ENCODE data around the gene XRCC5.

Gene XRCC5

DNA sequence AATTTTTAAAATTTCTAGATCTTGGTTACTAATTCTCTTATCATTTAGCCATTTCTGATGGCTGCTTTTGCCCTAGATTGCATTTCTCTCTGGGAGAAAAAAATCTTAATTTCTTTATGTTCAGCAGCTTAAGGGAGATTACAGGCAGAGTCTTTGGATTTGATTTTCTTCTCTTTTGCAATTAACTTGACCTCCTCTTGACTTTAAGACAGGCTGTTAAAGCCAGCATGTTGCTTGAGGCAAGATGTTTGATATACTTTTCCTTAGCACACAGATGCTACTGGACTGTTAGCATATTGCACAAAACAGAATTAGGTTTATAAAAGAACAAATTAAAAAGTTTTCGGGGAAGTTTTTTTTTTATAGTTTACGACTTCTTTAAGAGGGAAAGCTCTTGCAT, 50.0 kb downstream of the XRCC5 start:
- DNase-seq (ENCODE audit: low read depth): no peak

DNA sequence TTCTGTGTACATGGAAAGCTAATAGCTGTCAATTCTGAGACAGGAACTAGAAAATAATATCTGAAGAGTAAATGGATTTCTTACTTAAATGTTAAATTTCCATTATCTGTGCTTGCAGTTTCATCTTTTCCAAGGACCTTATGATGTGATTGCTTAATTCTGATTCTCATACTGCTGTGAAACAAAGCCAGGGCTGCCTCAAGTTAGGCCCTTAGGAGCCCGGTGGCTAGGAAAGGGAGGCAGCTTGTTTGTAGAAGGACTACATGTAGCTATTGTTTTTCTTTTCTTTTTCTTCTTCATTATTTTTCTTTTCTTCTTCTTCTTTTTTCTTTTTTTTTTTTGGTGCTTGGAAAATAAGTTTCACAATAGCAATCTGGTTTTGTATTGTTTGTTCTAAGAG, 50.5 kb downstream of the XRCC5 start:
- no peak for DNase-seq (ENCODE audit: low read depth)

- no peak for DNase-seq (ENCODE audit: low read depth)
Observed at GRCh38 chr2:216160786-216161185, 51.6 kb downstream of the XRCC5 start.

GRCh38 chr2:216161967-216162366, 52.8 kb downstream of the XRCC5 start:
- no peak for DNase-seq (ENCODE audit: low read depth)

- DNase-seq (ENCODE audit: low read depth): no peak
Observed at GRCh38 chr2:216163518-216163917, 54.4 kb downstream of the XRCC5 start.

DNA sequence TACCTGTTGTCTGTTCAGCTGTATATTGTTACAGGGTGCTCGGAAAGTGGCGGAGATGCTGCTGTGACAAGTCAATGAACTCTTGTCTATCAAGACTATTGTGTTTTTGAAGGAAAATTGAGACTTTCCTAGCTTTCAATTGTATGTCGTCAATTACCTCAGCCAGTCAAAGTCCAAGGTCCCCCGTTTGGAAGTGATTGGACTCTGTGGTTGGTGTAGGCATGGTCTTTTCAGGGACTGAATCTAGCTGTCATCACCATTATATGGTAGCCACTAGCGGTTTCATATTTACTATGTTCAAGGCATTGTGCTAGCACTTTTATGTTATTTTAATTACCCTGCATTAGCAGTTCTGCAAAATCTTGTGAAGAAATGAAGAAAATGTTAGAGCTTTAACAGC, 54.9 kb downstream of the XRCC5 start:
- DNase-seq (ENCODE audit: low read depth): no peak

DNA sequence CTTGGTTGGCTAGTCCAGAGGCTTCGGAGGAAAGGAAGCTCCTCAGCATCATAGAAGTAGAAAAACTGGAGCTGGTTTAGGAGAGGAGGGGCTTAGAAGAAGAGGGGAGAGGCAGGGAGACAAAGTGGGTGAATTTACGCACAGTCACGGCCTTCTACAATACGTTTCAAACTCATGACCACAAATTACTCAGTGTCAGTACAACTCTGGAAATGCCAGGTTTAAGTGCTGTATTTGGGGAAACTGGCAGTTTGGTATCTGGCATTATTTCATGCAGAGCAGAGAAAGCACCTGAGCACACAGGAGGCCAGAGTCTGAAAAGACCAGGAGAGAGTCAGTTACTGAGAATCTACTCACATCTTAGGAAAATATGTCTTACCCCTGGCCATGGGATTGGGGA, 55.4 kb downstream of the XRCC5 start:
- DNase-seq (ENCODE audit: low read depth): no peak

GRCh38 chr2:216165711-216166110, 56.6 kb downstream of the XRCC5 start:
- no peak for DNase-seq (ENCODE audit: low read depth)

GRCh38 chr2:216169087-216169486, 59.9 kb downstream of the XRCC5 start:
- DNase-seq (ENCODE audit: low read depth): no peak

GRCh38 chr2:216170076-216170763, 61.1 kb downstream of the XRCC5 start:
- DNase-seq (ENCODE audit: low read depth): no peak

DNA sequence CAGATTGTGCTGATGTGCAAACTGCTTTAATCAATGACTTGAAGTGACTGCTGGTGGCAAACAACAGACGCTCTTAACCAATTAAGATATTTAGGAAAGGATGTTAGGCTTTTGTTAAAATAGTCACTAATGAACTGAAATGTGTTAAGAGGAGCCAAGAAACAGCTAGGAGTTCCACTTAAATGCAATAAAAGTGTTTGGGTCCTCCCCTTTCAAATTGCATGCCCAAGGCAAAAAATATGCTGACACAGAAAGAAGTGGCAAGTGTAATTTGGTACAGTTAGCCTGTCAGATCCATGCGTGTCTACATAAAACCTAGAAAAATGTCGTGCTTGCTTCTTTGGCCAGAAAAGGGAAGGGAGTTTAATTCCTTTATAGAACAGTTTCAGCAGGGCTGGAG, 61.9 kb downstream of the XRCC5 start:
- DNase-seq (ENCODE audit: low read depth): no peak

DNA sequence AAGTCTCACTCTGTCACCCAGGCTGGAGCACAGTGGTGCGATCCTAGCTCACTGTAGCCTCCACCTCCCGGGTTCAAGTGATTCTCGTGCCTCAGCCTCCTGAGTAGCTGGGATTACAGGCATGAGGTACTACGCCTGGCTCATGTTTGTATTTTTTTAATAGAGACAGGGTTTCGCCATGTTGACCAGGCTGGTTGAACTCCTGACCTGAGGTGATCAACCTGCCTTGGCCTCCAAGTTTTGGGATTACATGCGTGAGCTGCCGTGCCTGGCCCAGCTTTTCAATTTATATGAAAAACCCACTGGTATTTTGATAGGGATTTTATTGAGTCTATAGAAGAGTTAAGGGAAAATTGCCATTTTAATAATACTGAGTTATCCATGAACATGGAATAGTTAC, 63.3 kb downstream of the XRCC5 start:
- no peak for DNase-seq (ENCODE audit: low read depth)

DNA sequence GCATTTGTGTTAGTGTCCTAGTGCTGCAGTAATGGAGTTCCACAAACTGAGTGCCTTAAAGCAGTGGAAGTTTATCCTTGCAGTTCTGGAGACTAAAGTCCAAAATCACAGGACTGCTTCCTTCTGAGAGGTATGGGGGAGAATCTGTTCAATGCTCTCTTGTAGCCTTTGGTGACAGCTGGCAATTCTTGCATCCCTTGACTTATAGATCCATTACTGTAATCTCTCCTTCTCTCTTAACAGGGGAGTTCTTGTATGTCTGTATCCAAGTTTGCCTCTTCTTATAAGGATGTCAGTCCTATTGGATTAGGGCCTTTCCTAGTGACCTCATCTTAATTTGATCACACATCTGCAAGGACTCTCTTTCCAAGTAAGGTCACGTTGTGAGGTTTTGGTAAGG, 69.9 kb downstream of the XRCC5 start:
- no peak for DNase-seq (ENCODE audit: low read depth)

DNA sequence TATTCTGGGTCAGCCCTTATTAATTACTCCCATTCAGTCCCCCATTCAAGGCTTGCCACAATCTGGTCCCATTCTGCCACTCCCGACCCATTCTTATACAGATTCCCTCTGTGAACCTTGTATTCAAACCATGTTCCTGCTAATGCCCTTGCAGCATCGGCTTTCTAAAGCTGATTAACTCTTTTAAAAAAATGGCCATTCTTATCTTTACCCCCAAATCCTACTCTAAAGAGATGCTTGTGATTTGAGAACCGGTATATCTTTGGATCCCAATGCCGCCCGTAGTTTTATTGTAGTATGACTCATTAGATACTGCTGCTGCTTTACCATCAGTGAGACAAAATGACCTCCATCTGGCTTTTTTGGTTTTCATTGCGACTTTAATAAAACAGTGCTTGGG, 72.2 kb downstream of the XRCC5 start:
- DNase-seq (ENCODE audit: low read depth): no peak

DNA sequence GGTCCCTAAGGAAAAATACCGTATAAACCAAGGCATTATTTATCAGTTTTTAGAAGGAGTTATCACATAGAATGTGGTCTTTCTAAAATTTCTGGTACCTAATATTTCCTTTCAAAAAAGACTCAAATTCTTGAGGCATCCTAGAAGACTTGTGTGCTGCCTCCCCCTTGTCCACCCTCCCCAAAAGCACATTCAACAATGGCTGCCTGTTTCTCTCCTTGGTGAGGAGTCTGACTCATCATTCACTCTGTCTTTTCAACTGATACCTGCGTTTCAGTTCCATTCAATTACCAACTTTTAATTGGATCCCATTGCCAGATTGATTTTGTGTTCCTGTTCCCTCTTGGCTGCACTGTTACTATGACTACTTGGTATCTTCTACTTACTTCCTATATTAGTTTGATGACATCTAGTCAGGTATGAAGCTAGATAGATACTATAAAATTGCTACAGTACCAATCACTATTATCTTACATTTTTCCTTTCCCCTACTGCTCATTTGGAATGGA, 72.9 kb downstream of the XRCC5 start:
- DNase-seq (ENCODE audit: low read depth): no peak

- no peak for DNase-seq (ENCODE audit: low read depth)
Observed at GRCh38 chr2:216183462-216183861, 74.3 kb downstream of the XRCC5 start.

GRCh38 chr2:216188559-216188850, 79.4 kb downstream of the XRCC5 start:
- no peak for DNase-seq (ENCODE audit: low read depth)

DNA sequence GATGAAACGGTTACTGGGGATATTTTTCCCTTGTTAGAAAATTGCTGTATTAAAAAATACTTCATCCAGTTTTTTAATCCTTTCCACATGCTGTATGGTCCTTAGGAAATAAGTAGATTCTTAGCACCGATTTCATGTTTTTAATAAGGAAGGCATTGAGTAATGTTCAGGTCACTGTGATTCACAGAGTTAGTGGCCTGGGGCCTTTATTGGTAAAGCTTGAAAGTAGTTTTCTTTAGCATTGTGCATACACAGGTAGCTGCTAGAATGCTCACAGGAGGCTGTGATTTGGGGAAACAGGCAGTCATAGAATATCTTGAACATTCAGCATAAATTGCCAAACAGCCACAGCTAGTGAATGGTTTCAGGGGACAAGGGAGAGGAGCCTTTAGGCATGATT, 79.8 kb downstream of the XRCC5 start:
- DNase-seq (ENCODE audit: low read depth): no peak

DNA sequence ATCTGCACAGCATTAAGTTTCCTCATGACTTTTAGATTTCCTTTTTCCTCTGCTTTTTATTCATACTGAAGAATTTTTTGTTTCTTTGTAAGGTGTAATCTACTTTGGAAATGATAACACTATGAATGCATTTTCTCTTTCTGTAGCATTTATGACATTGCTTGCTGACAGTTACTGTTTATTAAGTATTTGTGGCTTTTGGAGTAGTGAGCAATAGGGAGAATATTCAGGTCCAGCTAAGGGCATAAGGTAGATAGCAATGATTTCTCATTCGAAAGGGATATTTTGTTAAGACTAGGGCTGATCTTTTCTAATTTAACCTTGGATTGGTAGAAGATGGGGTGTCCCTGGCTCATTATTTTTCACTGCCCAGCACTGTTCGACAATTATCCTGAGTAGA, 80.3 kb downstream of the XRCC5 start:
- DNase-seq (ENCODE audit: low read depth): no peak

GRCh38 chr2:216192181-216192580, 83.0 kb downstream of the XRCC5 start:
- no peak for DNase-seq (ENCODE audit: low read depth)

DNA sequence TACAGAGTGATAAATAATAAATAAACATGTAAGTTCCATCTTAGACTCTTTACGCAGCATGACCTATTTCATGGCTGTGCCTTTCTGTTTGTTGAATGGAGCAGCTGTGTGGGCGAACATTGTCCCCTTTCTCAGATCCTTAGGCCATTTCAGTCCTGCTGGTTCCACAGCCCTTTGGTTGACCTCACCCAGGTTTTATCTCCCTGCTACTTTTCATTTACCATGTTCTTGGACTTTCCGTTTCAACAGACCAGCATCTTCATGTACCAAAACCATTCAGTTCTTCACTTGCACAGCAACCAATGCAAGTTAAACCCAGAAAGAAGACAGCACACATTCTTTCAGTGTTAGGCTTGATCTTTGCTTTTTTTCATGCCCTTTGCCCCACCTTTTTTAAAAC, 83.8 kb downstream of the XRCC5 start:
- no peak for DNase-seq (ENCODE audit: low read depth)

- no peak for DNase-seq (ENCODE audit: low read depth)
Observed at GRCh38 chr2:216194013-216194412, 84.9 kb downstream of the XRCC5 start.

DNA sequence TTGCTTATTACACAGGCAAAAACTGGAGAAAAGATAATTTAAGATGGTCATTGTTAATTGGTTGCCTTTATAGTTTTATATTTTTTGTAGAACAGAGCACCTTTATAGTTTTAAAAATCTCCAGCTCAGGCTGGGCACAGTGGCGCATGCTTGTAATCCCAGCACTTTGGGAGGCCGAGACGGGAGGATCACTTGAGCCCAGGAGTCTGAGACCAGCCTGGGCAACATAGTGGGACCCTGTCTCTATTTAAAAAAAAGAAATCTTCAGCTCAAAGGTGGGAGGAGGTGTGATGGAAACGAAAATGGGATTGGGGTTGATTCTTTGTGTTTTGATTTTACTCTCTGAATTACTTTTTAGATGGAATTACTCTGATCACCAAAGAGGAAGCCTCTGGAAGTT, 85.4 kb downstream of the XRCC5 start:
- DNase-seq (ENCODE audit: low read depth): no peak

DNA sequence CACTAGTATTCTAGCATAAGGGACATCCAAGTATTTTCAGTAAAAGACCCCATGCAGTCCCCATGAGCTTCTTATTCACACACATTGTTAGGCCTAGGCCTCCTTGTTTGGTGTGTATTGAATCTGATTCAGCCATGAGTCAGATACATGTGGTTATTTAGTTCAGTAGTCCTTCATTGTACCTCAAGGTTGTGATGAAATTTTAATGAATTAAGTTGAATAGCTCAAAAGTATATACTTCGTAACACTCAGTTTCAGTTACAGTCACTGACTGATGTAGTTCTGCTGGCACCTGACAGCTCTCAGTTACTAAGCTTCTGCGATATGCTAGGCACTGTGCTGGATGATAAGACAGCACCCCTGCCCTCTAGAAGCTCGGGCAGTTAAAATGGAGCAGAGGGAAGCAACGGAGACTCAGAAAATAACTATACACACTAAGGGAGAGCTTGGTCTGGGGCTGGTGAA, 86.4 kb downstream of the XRCC5 start:
- no peak for DNase-seq (ENCODE audit: low read depth)
